Caco-2 (cell line): ENCODE results near the gene GZMM. TPM values are rescaled to one million over a fixed set of nuclear protein-coding genes. Genes with fewer than 3 reads are reported as not detected.

ENCODE experiments used
- BruUV-seq: library from RNA; stranded (reverse); fragments of 400-500 nt; replicated peaks from 2 replicates; lab custom pipeline; 2021; lab: Mats Ljungman, UMichigan
- CTCF ChIA-PET: fragments of 300-600 bp; sonication (Branson Sonifier 250); formaldehyde crosslinking; loops from one replicate; lab custom pipeline; 2022; ENCODE audit warnings: antibody characterized with exemption; lab: Charles Lee
- POLR2A ChIA-PET: fragments of 300-600 bp; sonication (Branson Sonifier 250); formaldehyde crosslinking; loops from one replicate; lab custom pipeline; 2022; ENCODE audit warnings: antibody characterized with exemption; lab: Charles Lee
- DNase-seq, 2 experiments: peaks; one replicate each; pipeline versions ENCODE4 v3.0.0 to v3.0.0-alpha.2; 2020 to 2022
- H3K27me3 ChIP-seq: replicated peaks from 2 replicates; pipeline ENCODE4 v1.6.0; 2011; ENCODE audit warnings: low read length; ENCODE audit not compliant: control insufficient read depth, insufficient read depth
- H3K36me3 ChIP-seq: 2 replicates; pipeline ENCODE4 v1.5.1; 2011; ENCODE audit warnings: low read length; ENCODE audit not compliant: control insufficient read depth, insufficient read depth
- H3K4me1 ChIP-seq: fragments of 250-450 bp; sonication (Bioruptor Pico); 2 replicates; pipeline ENCODE4 v1.5.1; 2020; ENCODE audit warnings: mild to moderate bottlenecking
- H3K4me3 ChIP-seq: 2 replicates; pipeline ENCODE4 v1.5.1; 2011; ENCODE audit warnings: low read depth, mild to moderate bottlenecking, control low read depth, low read length
- H3K9me3 ChIP-seq: fragments of 250-450 bp; sonication (Bioruptor Pico); 2 replicates; pipeline ENCODE4 v1.5.1; 2020; ENCODE audit warnings: mild to moderate bottlenecking, moderate library complexity
- H3K27ac Mint-ChIP-seq: one replicate; pipeline ENCODE4 v1.8.0; 2022; ENCODE audit warnings: mixed read lengths; ENCODE audit not compliant: unreplicated experiment
- H3K27me3 Mint-ChIP-seq: one replicate; pipeline ENCODE4 v1.8.0; 2022; ENCODE audit warnings: mixed read lengths; ENCODE audit not compliant: insufficient read depth, unreplicated experiment
- H3K36me3 Mint-ChIP-seq: one replicate; pipeline ENCODE4 v1.8.0; 2022; ENCODE audit warnings: mild to moderate bottlenecking, mixed read lengths; ENCODE audit not compliant: insufficient read depth, unreplicated experiment
- H3K4me1 Mint-ChIP-seq: one replicate; pipeline ENCODE4 v1.8.0; 2022; ENCODE audit warnings: low read depth, mixed read lengths; ENCODE audit not compliant: unreplicated experiment
- H3K4me3 Mint-ChIP-seq: one replicate; pipeline ENCODE4 v1.8.0; 2022; ENCODE audit warnings: mild to moderate bottlenecking, moderate library complexity, mixed read lengths; ENCODE audit not compliant: unreplicated experiment
- H3K9me3 Mint-ChIP-seq: one replicate; pipeline ENCODE4 v1.8.0; 2022; ENCODE audit warnings: mixed read lengths; ENCODE audit not compliant: unreplicated experiment
- CTCF ChIP-seq, 2 experiments: fragments of 200-600 bp in 1 of 2; IDR thresholded peaks; 1 replicate in 1 of 2; 2 replicates in 1 of 2; pipeline versions ENCODE4 v1.5.1 to v1.8.0; 2011 to 2022; ENCODE audit warnings: antibody characterized with exemption in 1 of 2, control low read depth in 1 of 2, inconsistent platforms in 1 of 2, low read depth in 1 of 2, low read length in 1 of 2, mild to moderate bottlenecking in 1 of 2, moderate library complexity in 1 of 2; ENCODE audit not compliant: insufficient read depth in 1 of 2, severe bottlenecking in 1 of 2, unreplicated experiment in 1 of 2
- intact Hi-C: fragments of 100-400 bp; cut with micrococcal nuclease; formaldehyde crosslinking; loops from one replicate; pipeline ENCODE4 v1.10.0; 2022; ENCODE audit not compliant: unreplicated experiment
- total RNA-seq: library from RNA; stranded (reverse); gene quantifications from 2 replicates; pipeline ENCODE4 v1.2.3, GENCODE V29; 2022

Gene GZMM
- total RNA-seq, 1 experiment from 2014 or later, result not detected

GRCh38 chr19:596263-596655, 52.4 kb downstream of the GZMM start:
- CTCF ChIA-PET, result no interaction called here
- Mint-ChIP-seq H3K27ac (no peak overlapping the region), H3K4me3 (no peak overlapping the region), H3K27me3 (peaks cover 5% of the 10 kb centered on the region), H3K9me3 (no peaks in the 10 kb centered on the region), H3K4me1 (no peaks in the 10 kb centered on the region), H3K36me3 (peaks cover 2% of the 10 kb centered on the region)
- Histone ChIP-seq H3K4me3 (no peak overlapping the region), H3K27me3 (0 out of 2 replicates have a peak, but pooled peaks cover under 1% of the 10 kb centered on the region), H3K36me3 (no peaks in the 10 kb centered on the region), H3K9me3 (no peaks in the 10 kb centered on the region), H3K4me1 (peaks cover 2% of the 10 kb centered on the region; the same call in 1 of the 2 replicates)
- intact Hi-C loops, result no loop called here
- no peak for TF ChIP-seq CTCF (IDR thresholded peaks at IDR 0.05; ENCODE audit: insufficient read depth in 1 of 2, low read depth in 1 of 2, low read length in 1 of 2, severe bottlenecking in 1 of 2, unreplicated experiment in 1 of 2)
- DNase-seq, result no peak
- POLR2A ChIA-PET, result no interaction called here
- no TSS peak for BruUV-seq

- H3K27me3 Mint-ChIP-seq, result peaks cover 3% of the 10 kb centered on the region
- POLR2A ChIA-PET, result no interaction called here
- no peak for DNase-seq
Measured at GRCh38 chr19:597406-598315, 53.8 kb downstream of the GZMM start.

More at GRCh38 chr19:597406-598315, 53.8 kb downstream of the GZMM start:
- CTCF ChIA-PET, result no interaction called here
- Mint-ChIP-seq H3K4me1 (no peaks in the 10 kb centered on the region), H3K4me3 (no peak overlapping the region), H3K9me3 (no peaks in the 10 kb centered on the region), H3K27ac (no peak overlapping the region), H3K36me3 (no peaks in the 10 kb centered on the region)
- H3K27me3 ChIP-seq, result no peaks in the 10 kb centered on the region
- no peaks in the 10 kb centered on the region for H3K36me3 ChIP-seq
- no peaks in the 10 kb centered on the region; the same call in 1 of the 2 replicates for H3K9me3 ChIP-seq
- H3K4me1 ChIP-seq, result no peaks in the 10 kb centered on the region
- no peak for TF ChIP-seq CTCF (IDR thresholded peaks at IDR 0.05; ENCODE audit: insufficient read depth in 1 of 2, low read depth in 1 of 2, low read length in 1 of 2, severe bottlenecking in 1 of 2, unreplicated experiment in 1 of 2)
- intact Hi-C loops, result no loop called here
- H3K4me3 ChIP-seq, result no peak overlapping the region
- BruUV-seq, result no TSS peak

Other genes with a start within 250 kb of the GZMM start
- gene MIER2, start 199.3 kb upstream of the GZMM start, total RNA-seq, result 35.7 and 40.1 TPM in 2 replicates
- 0.16 and 0.43 TPM in 2 replicates for gene C2CD4C, start 134.9 kb upstream of the GZMM start, total RNA-seq
- 1.3 and 2.4 TPM in 2 replicates for gene SHC2, start 83.0 kb upstream of the GZMM start, total RNA-seq
- gene MADCAM1, start 47.6 kb upstream of the GZMM start, total RNA-seq, result 0.73 and 1.3 TPM in 2 replicates
- 11.5 and 14.9 TPM in 2 replicates for gene TPGS1, start 36.6 kb upstream of the GZMM start, total RNA-seq
- gene CDC34, start 12.3 kb upstream of the GZMM start, total RNA-seq, result 129 and 133 TPM in 2 replicates
- gene BSG, start 28.5 kb downstream of the GZMM start, total RNA-seq, result 618 and 656 TPM in 2 replicates
- 2.7 and 3.9 TPM in 2 replicates for gene HCN2, start 45.8 kb downstream of the GZMM start, total RNA-seq
- gene POLRMT, start 89.5 kb downstream of the GZMM start, total RNA-seq, result 93.3 and 95.8 TPM in 2 replicates
- 0.68 TPM in 1 of 2 replicates, not detected in the other for gene FGF22, start 95.8 kb downstream of the GZMM start, total RNA-seq
- gene RNF126, start 119.2 kb downstream of the GZMM start, total RNA-seq, result 74.6 and 77.9 TPM in 2 replicates
- gene FSTL3, start 132.3 kb downstream of the GZMM start, total RNA-seq, result 26.3 and 31.2 TPM in 2 replicates
- not detected in 2 replicates for gene PRSS57, start 151.4 kb downstream of the GZMM start, total RNA-seq
- 14.7 and 16.1 TPM in 2 replicates for gene PALM, start 164.9 kb downstream of the GZMM start, total RNA-seq
- gene MISP, start 207.1 kb downstream of the GZMM start, total RNA-seq, result 27.8 and 36.4 TPM in 2 replicates